ENCODE data around the gene FBXL17.

DNA sequence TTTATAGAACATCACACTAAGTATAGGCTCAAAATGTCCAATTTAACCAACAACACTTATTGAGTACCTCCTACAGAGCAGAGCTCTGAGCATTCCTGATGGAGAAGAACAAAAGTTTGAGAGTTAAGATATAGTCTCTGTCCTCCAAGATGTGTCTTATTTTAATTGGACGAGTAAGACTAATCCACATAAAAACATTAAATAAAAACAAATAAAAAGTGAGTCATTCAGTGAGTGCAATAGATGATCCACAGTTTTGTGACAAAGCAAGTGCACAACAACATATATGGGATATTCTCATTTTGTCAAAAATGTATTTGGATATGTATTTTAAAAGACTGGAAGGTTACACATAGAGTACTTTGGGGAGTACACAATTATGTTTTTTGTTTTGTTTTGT is 277.4 kb downstream of the FBXL17 start:
- TF ChIP-seq, protein P1, sequence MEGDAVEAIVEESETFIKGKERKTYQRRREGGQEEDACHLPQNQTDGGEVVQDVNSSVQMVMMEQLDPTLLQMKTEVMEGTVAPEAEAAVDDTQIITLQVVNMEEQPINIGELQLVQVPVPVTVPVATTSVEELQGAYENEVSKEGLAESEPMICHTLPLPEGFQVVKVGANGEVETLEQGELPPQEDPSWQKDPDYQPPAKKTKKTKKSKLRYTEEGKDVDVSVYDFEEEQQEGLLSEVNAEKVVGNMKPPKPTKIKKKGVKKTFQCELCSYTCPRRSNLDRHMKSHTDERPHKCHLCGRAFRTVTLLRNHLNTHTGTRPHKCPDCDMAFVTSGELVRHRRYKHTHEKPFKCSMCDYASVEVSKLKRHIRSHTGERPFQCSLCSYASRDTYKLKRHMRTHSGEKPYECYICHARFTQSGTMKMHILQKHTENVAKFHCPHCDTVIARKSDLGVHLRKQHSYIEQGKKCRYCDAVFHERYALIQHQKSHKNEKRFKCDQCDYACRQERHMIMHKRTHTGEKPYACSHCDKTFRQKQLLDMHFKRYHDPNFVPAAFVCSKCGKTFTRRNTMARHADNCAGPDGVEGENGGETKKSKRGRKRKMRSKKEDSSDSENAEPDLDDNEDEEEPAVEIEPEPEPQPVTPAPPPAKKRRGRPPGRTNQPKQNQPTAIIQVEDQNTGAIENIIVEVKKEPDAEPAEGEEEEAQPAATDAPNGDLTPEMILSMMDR (IDR thresholded peaks at IDR 0.05): no peak
- TF ChIP-seq, protein P2, sequence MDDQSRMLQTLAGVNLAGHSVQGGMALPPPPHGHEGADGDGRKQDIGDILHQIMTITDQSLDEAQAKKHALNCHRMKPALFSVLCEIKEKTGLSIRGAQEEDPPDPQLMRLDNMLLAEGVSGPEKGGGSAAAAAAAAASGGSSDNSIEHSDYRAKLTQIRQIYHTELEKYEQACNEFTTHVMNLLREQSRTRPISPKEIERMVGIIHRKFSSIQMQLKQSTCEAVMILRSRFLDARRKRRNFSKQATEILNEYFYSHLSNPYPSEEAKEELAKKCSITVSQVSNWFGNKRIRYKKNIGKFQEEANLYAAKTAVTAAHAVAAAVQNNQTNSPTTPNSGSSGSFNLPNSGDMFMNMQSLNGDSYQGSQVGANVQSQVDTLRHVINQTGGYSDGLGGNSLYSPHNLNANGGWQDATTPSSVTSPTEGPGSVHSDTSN (IDR thresholded peaks at IDR 0.05): no peak
- TF ChIP-seq SIN3A (IDR thresholded peaks at IDR 0.05; ENCODE audit: borderline replicate concordance, low read depth, low read length) (no peak), RAD21 (IDR thresholded peaks at IDR 0.05; ENCODE audit: low read length) (no peak), EP300 (IDR thresholded peaks at IDR 0.05; ENCODE audit: borderline replicate concordance in 1 of 2, low read depth in 1 of 2, low read length in 1 of 2) (no peak), NRF1 (IDR thresholded peaks at IDR 0.05; ENCODE audit: low read depth, low read length) (no peak), GABPA (IDR thresholded peaks at IDR 0.05; ENCODE audit: low read depth) (no peak), YY1 (IDR thresholded peaks at IDR 0.05; ENCODE audit: low read depth) (no peak), TAF1 (IDR thresholded peaks at IDR 0.05; ENCODE audit: borderline replicate concordance, low read depth, low read length) (no peak), NFIC (IDR thresholded peaks at IDR 0.05; ENCODE audit: borderline replicate concordance) (no peak), SMC3 (IDR thresholded peaks at IDR 0.05; ENCODE audit: low read depth, low read length) (no peak)
- TF ChIP-seq, protein P3, sequence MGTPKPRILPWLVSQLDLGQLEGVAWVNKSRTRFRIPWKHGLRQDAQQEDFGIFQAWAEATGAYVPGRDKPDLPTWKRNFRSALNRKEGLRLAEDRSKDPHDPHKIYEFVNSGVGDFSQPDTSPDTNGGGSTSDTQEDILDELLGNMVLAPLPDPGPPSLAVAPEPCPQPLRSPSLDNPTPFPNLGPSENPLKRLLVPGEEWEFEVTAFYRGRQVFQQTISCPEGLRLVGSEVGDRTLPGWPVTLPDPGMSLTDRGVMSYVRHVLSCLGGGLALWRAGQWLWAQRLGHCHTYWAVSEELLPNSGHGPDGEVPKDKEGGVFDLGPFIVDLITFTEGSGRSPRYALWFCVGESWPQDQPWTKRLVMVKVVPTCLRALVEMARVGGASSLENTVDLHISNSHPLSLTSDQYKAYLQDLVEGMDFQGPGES (IDR thresholded peaks at IDR 0.05; ENCODE audit: low read depth, low read length): no peak
- TF ChIP-seq, protein P4, sequence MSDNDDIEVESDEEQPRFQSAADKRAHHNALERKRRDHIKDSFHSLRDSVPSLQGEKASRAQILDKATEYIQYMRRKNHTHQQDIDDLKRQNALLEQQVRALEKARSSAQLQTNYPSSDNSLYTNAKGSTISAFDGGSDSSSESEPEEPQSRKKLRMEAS (IDR thresholded peaks at IDR 0.05; ENCODE audit: low read depth): no peak

Measured in SK-N-SH (cell line).